ENCODE measurements around the gene BCHE.

BCHE gene

GRCh38 chr3:165754219-165755007, 82.8 kb downstream of the BCHE start:
- no peak for DNase-seq (ENCODE audit: low read depth in 1 of 2, low spot score in 1 of 2)

- no peak for DNase-seq (ENCODE audit: low read depth in 1 of 2, low spot score in 1 of 2)
These were observed 83.7 kb downstream of the BCHE start for GRCh38 chr3:165753560-165753959.

- no peak for DNase-seq (ENCODE audit: low read depth in 1 of 2, low spot score in 1 of 2)
These were observed 85.6 kb downstream of the BCHE start for GRCh38 chr3:165751637-165752036.

- DNase-seq (ENCODE audit: low read depth in 1 of 2, low spot score in 1 of 2) = no peak
These were observed 87.4 kb downstream of the BCHE start for GRCh38 chr3:165749821-165750220.

- DNase-seq (ENCODE audit: low read depth in 1 of 2, low spot score in 1 of 2) = no peak
These were observed 88.0 kb downstream of the BCHE start for GRCh38 chr3:165749241-165749640.

- DNase-seq (ENCODE audit: low read depth in 1 of 2, low spot score in 1 of 2) = no peak
These were observed 89.1 kb downstream of the BCHE start for GRCh38 chr3:165748094-165748493.

GRCh38 chr3:165746874-165747273, 90.3 kb downstream of the BCHE start:
- DNase-seq (ENCODE audit: low read depth in 1 of 2, low spot score in 1 of 2) = no peak

GRCh38 chr3:165744025-165744424, 93.2 kb downstream of the BCHE start:
- DNase-seq (ENCODE audit: low read depth in 1 of 2, low spot score in 1 of 2) = no peak

- no peak for DNase-seq (ENCODE audit: low read depth in 1 of 2, low spot score in 1 of 2)
These were observed 94.9 kb downstream of the BCHE start for GRCh38 chr3:165742351-165742750.

- no peak for DNase-seq (ENCODE audit: low read depth in 1 of 2, low spot score in 1 of 2)
These were observed 107.5 kb downstream of the BCHE start for GRCh38 chr3:165729756-165730155.

GRCh38 chr3:165728924-165729323, 108.3 kb downstream of the BCHE start:
- DNase-seq (ENCODE audit: low read depth in 1 of 2, low spot score in 1 of 2) = no peak

- DNase-seq (ENCODE audit: low read depth in 1 of 2, low spot score in 1 of 2) = no peak
These were observed 111.9 kb downstream of the BCHE start for GRCh38 chr3:165725296-165725695.

All from activated CD4-positive, alpha-beta T cell treated with anti-CD3 and anti-CD28 coated beads, Interleukin-2, amount 50 U/mL, for 24 hours (primary cell).